Esophagus squamous epithelium (tissue), 4 donors: ENCODE results near the gene RELN.

Experiments
- CTCF ChIP-seq, 6 experiments: fragments of 450-650 bp in 4 of 6; fragments of 200-600 bp in 2 of 6; sonication (generic) in 2 of 6; IDR thresholded peaks; one replicate each; pipeline ENCODE4 v1.5.1; 2016 to 2019; ENCODE audit warnings: antibody characterized with exemption in 6 of 6, mild to moderate bottlenecking in 4 of 6, moderate library complexity in 4 of 6
- POLR2A ChIP-seq, 4 donors: fragments of 450-650 bp; IDR thresholded peaks; one replicate each; pipeline ENCODE4 v1.6.1; 2017; ENCODE audit warnings: antibody characterized with exemption in 4 of 4, mild to moderate bottlenecking in 4 of 4, moderate library complexity in 3 of 4

DNA sequence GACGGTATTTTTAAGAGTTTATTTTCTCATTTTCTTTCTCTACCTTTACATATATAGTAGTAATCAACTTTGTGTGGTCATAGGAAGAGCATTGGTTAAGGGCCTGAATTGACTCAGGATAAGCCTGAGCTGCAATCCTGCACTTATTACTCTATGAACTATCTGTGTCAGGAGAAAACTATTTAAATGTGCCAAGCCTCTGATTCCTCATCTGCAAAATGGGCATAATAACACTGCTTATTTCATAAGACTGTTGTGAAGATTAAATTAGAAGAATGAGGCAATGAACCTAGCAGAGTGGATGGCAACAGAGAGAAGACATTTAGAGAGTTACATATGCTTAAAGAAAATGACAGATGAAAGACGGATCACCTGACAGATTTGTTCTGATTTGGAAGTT, 175.5 kb downstream of the RELN start:
- TF ChIP-seq CTCF (IDR thresholded peaks at IDR 0.05): no peak
- TF ChIP-seq POLR2A (IDR thresholded peaks at IDR 0.05): no peak
